ENCODE measurements around the gene GNG13. TPM values are rescaled to one million over a fixed set of nuclear protein-coding genes. Genes with fewer than 3 reads are reported as not detected.

Gene GNG13
- total and polyA plus RNA-seq, 12 donors: not detected

- intact Hi-C loops (cut with DNase I): no loop called here
- Histone ChIP-seq H3K4me1 (replicated peaks in 1 of 2) (no peaks in the 10 kb centered on the region), H3K27me3 (no peaks in the 10 kb centered on the region), H3K9me3 (replicated peaks in 1 of 3) (no peaks in the 10 kb centered on the region), H3K36me3 (replicated peaks in 1 of 2) (no peaks in the 10 kb centered on the region), H3K27ac (no peak overlapping the region), H3K4me3 (no peak overlapping the region)
- 74 to 82% (median 78%) methylated on average over 6 of the region's 6 CpGs for WGBS, 4 donors
- no peak for TF ChIP-seq POLR2A (IDR thresholded peaks at IDR 0.05)
- TF ChIP-seq CTCF (IDR thresholded peaks at IDR 0.05): no peak
- DNase-seq: no peak
Observed at GRCh38 chr16:749010-749409, 51.5 kb downstream of the GNG13 start.

MicroRNAs encoded within 50 kb of the gene (microRNA counts, 767-probe panel; counts per million panel counts)
- microRNA hsa-miR-662: 0 counts per million in 2 donors

Small RNA genes lying within 50 kb of the gene (microRNA-seq; reads per million reads assigned to microRNA genes)
- gene MIR662: 0 reads per million in 3 donors

Small RNA genes lying within 50 kb of the gene (small RNA-seq; reads per million reads assigned to genes)
- gene MIR662: 0 reads per million in 2 donors

Other genes starting within 250 kb of the GNG13 start
- gene PRR35, start 240.3 kb downstream of the GNG13 start, total RNA-seq: not detected
- gene PRR35, start 240.3 kb downstream of the GNG13 start, polyA plus RNA-seq: not detected
- gene NHLRC4, start 233.7 kb downstream of the GNG13 start, total RNA-seq: 10 to 100 TPM in 5 of 9 donors, 1 to 10 TPM in 4; 1.6 to 22.3 (median 12.7) TPM
- gene NHLRC4, start 233.7 kb downstream of the GNG13 start, polyA plus RNA-seq: 1 to 10 TPM in 2 of 3 donors, under 1 TPM in 1; 0.57 to 7.2 (median 3.3) TPM
- 100 to 1,000 TPM in 1 of 9 donors, 10 to 100 TPM in 8; 21.1 to 107 (median 78.5) TPM for gene PIGQ, start 230.8 kb downstream of the GNG13 start, total RNA-seq
- 100 to 1,000 TPM in 2 of 3 donors, 10 to 100 TPM in 1; 12.7 to 317 (median 111) TPM for gene PIGQ, start 230.8 kb downstream of the GNG13 start, polyA plus RNA-seq
- gene RAB40C, start 210.7 kb downstream of the GNG13 start, total RNA-seq: 10 to 100 TPM in 8 of 9 donors, 1 to 10 TPM in 1; 6.0 to 20.9 (median 15.8) TPM
- gene RAB40C, start 210.7 kb downstream of the GNG13 start, polyA plus RNA-seq: 10 to 100 TPM in 2 of 3 donors, 1 to 10 TPM in 1; 2.3 to 36.2 (median 19.1) TPM
- gene WFIKKN1, start 169.7 kb downstream of the GNG13 start, total RNA-seq: 1 to 10 TPM in 1 of 9 donors, under 1 TPM in 7, not detected in 1; 0.18 to 1.1 (median 0.36) TPM
- 1 to 10 TPM in 1 of 3 donors, under 1 TPM in 1, not detected in 1; 0.71 to 3.9 TPM for gene WFIKKN1, start 169.7 kb downstream of the GNG13 start, polyA plus RNA-seq
- gene METTL26, start 164.4 kb downstream of the GNG13 start, total RNA-seq: 100 to 1,000 TPM in 5 of 9 donors, 10 to 100 TPM in 4; 71.8 to 351 (median 122) TPM
- gene METTL26, start 164.4 kb downstream of the GNG13 start, polyA plus RNA-seq: 100 to 1,000 TPM in 2 of 3 donors, 10 to 100 TPM in 1; 40.4 to 403 (median 328) TPM
- 100 to 1,000 TPM in 7 of 9 donors, 10 to 100 TPM in 2; 67.0 to 188 (median 149) TPM for gene MCRIP2, start 158.9 kb downstream of the GNG13 start, total RNA-seq
- 100 to 1,000 TPM in 2 of 3 donors, 1 to 10 TPM in 1; 7.1 to 253 (median 241) TPM for gene MCRIP2, start 158.9 kb downstream of the GNG13 start, polyA plus RNA-seq
- 10 to 100 TPM; 12.4 to 55.8 (median 23.5) TPM for gene WDR90, start 151.4 kb downstream of the GNG13 start, total RNA-seq
- 100 to 1,000 TPM in 2 of 3 donors, 1 to 10 TPM in 1; 3.0 to 162 (median 125) TPM for gene WDR90, start 151.4 kb downstream of the GNG13 start, polyA plus RNA-seq
- 100 to 1,000 TPM in 2 of 9 donors, 10 to 100 TPM in 7; 34.7 to 177 (median 82.7) TPM for gene RHOT2, start 132.6 kb downstream of the GNG13 start, total RNA-seq
- gene RHOT2, start 132.6 kb downstream of the GNG13 start, polyA plus RNA-seq: 100 to 1,000 TPM in 2 of 3 donors, 10 to 100 TPM in 1; 37.9 to 462 (median 302) TPM
- gene RHBDL1, start 125.1 kb downstream of the GNG13 start, total RNA-seq: 10 to 100 TPM in 1 of 9 donors, 1 to 10 TPM in 8; 1.1 to 11.5 (median 3.7) TPM
- 10 to 100 TPM in 2 of 3 donors, under 1 TPM in 1; 0.13 to 21.1 (median 12.2) TPM for gene RHBDL1, start 125.1 kb downstream of the GNG13 start, polyA plus RNA-seq
- gene STUB1, start 120.3 kb downstream of the GNG13 start, total RNA-seq: 100 to 1,000 TPM; 160 to 339 (median 210) TPM
- gene STUB1, start 120.3 kb downstream of the GNG13 start, polyA plus RNA-seq: 100 to 1,000 TPM; 121 to 199 (median 177) TPM
- gene JMJD8, start 116.4 kb downstream of the GNG13 start, total RNA-seq: 100 to 1,000 TPM in 3 of 9 donors, 10 to 100 TPM in 6; 50.9 to 137 (median 97.7) TPM
- 10 to 100 TPM; 50.8 to 97.7 (median 72.6) TPM for gene JMJD8, start 116.4 kb downstream of the GNG13 start, polyA plus RNA-seq
- 10 to 100 TPM in 8 of 9 donors, 1 to 10 TPM in 1; 2.7 to 24.5 (median 18.0) TPM for gene WDR24, start 110.3 kb downstream of the GNG13 start, total RNA-seq
- gene WDR24, start 110.3 kb downstream of the GNG13 start, polyA plus RNA-seq: 10 to 100 TPM in 2 of 3 donors, 1 to 10 TPM in 1; 2.2 to 15.0 (median 10.9) TPM
- 10 to 100 TPM in 2 of 9 donors, 1 to 10 TPM in 4, under 1 TPM in 2, not detected in 1; 0.17 to 14.7 (median 2.1) TPM for gene FBXL16, start 94.9 kb downstream of the GNG13 start, total RNA-seq
- gene FBXL16, start 94.9 kb downstream of the GNG13 start, polyA plus RNA-seq: 10 to 100 TPM in 1 of 3 donors, 1 to 10 TPM in 2; 6.3 to 18.3 (median 7.0) TPM
- 100 to 1,000 TPM in 1 of 9 donors, 10 to 100 TPM in 7, 1 to 10 TPM in 1; 9.6 to 189 (median 58.6) TPM for gene METRN, start 85.6 kb downstream of the GNG13 start, total RNA-seq
- gene METRN, start 85.6 kb downstream of the GNG13 start, polyA plus RNA-seq: 100 to 1,000 TPM in 2 of 3 donors, 1 to 10 TPM in 1; 1.3 to 128 (median 115) TPM
- 100 to 1,000 TPM in 1 of 9 donors, 10 to 100 TPM in 8; 36.8 to 127 (median 61.4) TPM for gene ANTKMT, start 79.6 kb downstream of the GNG13 start, total RNA-seq
- 100 to 1,000 TPM in 2 of 3 donors, under 1 TPM in 1; 0.48 to 124 (median 104) TPM for gene ANTKMT, start 79.6 kb downstream of the GNG13 start, polyA plus RNA-seq
- 1 to 10 TPM in 2 of 9 donors, under 1 TPM in 5, not detected in 2; 0.17 to 1.9 (median 0.84) TPM for gene CCDC78, start 74.3 kb downstream of the GNG13 start, total RNA-seq
- 10 to 100 TPM in 1 of 3 donors, 1 to 10 TPM in 1, under 1 TPM in 1; 0.64 to 49.9 (median 7.7) TPM for gene CCDC78, start 74.3 kb downstream of the GNG13 start, polyA plus RNA-seq
- 10 to 100 TPM in 1 of 9 donors, 1 to 10 TPM in 7, not detected in 1; 1.1 to 10.6 (median 5.3) TPM for gene HAGHL, start 73.6 kb downstream of the GNG13 start, total RNA-seq
- 10 to 100 TPM in 2 of 3 donors, under 1 TPM in 1; 0.35 to 63.5 (median 11.0) TPM for gene HAGHL, start 73.6 kb downstream of the GNG13 start, polyA plus RNA-seq
- 10 to 100 TPM; 17.8 to 42.1 (median 26.8) TPM for gene CIAO3, start 59.7 kb downstream of the GNG13 start, total RNA-seq
- 10 to 100 TPM in 2 of 3 donors, 1 to 10 TPM in 1; 8.9 to 99.4 (median 38.2) TPM for gene CIAO3, start 59.7 kb downstream of the GNG13 start, polyA plus RNA-seq
- under 1 TPM in 3 of 9 donors, not detected in 6; 0.17 to 0.46 (median 0.43) TPM for gene MSLN, start 40.0 kb downstream of the GNG13 start, total RNA-seq
- under 1 TPM in 1 of 3 donors, not detected in 2; 0.13 TPM for gene MSLN, start 40.0 kb downstream of the GNG13 start, polyA plus RNA-seq
- 10 to 100 TPM; 12.4 to 30.0 (median 18.6) TPM for gene RPUSD1, start 12.4 kb downstream of the GNG13 start, total RNA-seq
- 10 to 100 TPM in 2 of 3 donors, 1 to 10 TPM in 1; 1.1 to 40.1 (median 23.3) TPM for gene RPUSD1, start 12.4 kb downstream of the GNG13 start, polyA plus RNA-seq
- 10 to 100 TPM in 4 of 9 donors, 1 to 10 TPM in 5; 1.7 to 25.7 (median 10.0) TPM for gene CHTF18, start 12.1 kb downstream of the GNG13 start, total RNA-seq
- gene CHTF18, start 12.1 kb downstream of the GNG13 start, polyA plus RNA-seq: 10 to 100 TPM in 2 of 3 donors, under 1 TPM in 1; 0.29 to 69.8 (median 60.8) TPM
- gene LMF1, start 170.2 kb upstream of the GNG13 start, total RNA-seq: 10 to 100 TPM; 13.1 to 80.8 (median 35.2) TPM
- 100 to 1,000 TPM in 1 of 3 donors, 10 to 100 TPM in 2; 10.5 to 101 (median 66.0) TPM for gene LMF1, start 170.2 kb upstream of the GNG13 start, polyA plus RNA-seq
- gene SOX8, start 181.0 kb upstream of the GNG13 start, total RNA-seq: 1 to 10 TPM in 2 of 9 donors, under 1 TPM in 7; 0.09 to 1.5 (median 0.66) TPM
- gene SOX8, start 181.0 kb upstream of the GNG13 start, polyA plus RNA-seq: 1 to 10 TPM in 2 of 3 donors, under 1 TPM in 1; 0.04 to 2.1 (median 1.6) TPM

All from adrenal gland (tissue), 12 donors.